Activated CD8-positive, alpha-beta memory T cell treated with anti-CD3 and anti-CD28 coated beads for 24 hours (primary cell): ENCODE measurements around the gene NAV3.

Source experiments
- DNase-seq: peaks from one replicate; pipeline ENCODE4 v3.0.0-alpha.2; 2020

The NAV3 gene, protein sequence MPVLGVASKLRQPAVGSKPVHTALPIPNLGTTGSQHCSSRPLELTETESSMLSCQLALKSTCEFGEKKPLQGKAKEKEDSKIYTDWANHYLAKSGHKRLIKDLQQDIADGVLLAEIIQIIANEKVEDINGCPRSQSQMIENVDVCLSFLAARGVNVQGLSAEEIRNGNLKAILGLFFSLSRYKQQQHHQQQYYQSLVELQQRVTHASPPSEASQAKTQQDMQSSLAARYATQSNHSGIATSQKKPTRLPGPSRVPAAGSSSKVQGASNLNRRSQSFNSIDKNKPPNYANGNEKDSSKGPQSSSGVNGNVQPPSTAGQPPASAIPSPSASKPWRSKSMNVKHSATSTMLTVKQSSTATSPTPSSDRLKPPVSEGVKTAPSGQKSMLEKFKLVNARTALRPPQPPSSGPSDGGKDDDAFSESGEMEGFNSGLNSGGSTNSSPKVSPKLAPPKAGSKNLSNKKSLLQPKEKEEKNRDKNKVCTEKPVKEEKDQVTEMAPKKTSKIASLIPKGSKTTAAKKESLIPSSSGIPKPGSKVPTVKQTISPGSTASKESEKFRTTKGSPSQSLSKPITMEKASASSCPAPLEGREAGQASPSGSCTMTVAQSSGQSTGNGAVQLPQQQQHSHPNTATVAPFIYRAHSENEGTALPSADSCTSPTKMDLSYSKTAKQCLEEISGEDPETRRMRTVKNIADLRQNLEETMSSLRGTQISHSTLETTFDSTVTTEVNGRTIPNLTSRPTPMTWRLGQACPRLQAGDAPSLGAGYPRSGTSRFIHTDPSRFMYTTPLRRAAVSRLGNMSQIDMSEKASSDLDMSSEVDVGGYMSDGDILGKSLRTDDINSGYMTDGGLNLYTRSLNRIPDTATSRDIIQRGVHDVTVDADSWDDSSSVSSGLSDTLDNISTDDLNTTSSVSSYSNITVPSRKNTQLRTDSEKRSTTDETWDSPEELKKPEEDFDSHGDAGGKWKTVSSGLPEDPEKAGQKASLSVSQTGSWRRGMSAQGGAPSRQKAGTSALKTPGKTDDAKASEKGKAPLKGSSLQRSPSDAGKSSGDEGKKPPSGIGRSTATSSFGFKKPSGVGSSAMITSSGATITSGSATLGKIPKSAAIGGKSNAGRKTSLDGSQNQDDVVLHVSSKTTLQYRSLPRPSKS (N-terminal part only)

GRCh38 chr12:77830583-77831351 is at the start of gene NAV3:
Gene NAV3, plus strand, starts transcription at chr12:77830894. Its CDS starts 568 bp downstream, at chr12:77831462.
- DNase-seq = no peak

GRCh38 chr12:77782034-77782433 is 48.7 kb upstream of the NAV3 start:
- no peak for DNase-seq

GRCh38 chr12:77782766-77783165 is 47.9 kb upstream of the NAV3 start:
- no peak for DNase-seq

DNA sequence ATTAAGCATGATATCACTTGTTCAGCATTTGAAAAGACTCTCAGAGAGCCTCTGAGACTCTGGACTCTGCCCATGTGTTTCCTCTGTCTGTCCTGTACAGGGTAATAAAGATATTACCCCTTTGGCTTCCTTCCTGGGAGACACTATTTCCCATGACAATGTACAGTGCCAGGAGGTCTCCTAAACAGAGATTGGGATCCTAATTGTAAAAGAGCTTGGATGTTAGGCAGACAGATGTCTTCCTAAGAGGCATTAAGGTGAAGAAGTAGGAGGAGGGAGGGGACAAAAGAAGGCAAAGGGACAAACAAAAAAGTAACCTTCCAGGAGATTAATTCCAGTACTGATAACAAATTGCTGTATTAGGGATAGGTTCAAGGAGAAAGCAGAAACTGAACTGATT is 45.5 kb upstream of the NAV3 start:
- DNase-seq = no peak

- DNase-seq = no peak
Observed at GRCh38 chr12:77786675-77787074, 44.0 kb upstream of the NAV3 start.

DNA sequence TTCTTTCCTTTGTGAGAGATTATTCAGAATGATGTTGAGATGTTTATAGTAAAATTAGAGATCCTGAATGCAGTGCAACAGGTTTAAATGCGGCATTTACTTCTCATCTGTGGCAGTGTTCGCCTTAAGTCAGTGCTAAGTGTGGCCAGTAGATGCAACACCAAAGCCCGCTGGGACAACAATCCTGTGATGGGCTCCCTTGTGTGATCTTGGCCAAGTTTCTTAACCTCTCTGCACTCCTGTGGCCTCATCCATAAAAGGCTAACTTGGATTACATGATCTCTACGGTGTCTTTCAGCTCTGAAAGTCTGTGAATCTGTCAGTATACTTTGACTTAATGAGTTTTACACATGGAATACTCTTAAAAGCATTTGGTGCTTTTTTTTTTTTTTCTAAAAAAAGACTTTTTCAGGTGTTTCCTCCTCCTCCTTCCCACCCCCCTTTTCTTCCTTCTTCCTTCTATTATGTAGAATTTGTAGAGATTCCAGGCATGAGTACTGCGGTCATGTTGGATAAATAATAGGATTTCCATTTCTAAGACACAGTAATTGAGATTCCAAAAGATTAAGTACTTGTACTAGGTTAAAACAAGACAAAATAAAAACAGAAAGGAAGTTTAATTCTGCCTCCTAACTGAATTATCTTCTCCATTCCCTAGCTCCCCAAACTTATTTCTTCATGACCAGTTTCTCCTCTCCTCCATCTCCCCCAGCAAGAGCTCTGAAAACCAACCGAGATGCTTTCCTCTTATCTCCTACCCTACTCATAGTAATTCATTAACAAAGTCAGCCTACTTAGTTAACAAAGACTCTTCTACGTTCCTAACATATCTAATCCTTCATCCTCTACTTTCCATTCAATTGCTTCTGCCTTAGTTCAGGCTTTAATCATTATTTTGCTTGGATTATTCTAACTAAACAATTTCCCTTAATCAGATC is 42.2 kb upstream of the NAV3 start:
- no peak for DNase-seq

- DNase-seq = no peak
Observed at GRCh38 chr12:77795699-77796098, 35.0 kb upstream of the NAV3 start.

DNA sequence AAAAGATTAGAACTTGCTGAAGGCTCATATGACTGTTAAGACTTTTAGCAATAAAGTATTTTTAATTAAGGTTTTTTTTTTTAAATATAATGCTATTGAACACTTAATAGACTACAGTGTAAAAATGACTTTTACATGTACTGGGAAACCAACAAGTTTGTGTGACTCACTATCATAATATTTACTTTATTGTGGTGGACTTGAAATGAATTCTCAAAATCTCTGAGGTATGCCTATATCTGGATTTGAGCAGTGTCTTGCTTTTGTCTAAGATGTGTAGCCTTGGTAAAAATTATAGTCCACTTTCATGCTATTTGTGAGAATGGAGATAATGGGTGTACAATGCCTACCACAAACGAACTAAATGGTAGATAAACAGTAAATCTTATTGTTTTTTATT is 33.9 kb upstream of the NAV3 start:
- DNase-seq = no peak

GRCh38 chr12:77800501-77800900 is 30.2 kb upstream of the NAV3 start:
- DNase-seq = no peak

DNA sequence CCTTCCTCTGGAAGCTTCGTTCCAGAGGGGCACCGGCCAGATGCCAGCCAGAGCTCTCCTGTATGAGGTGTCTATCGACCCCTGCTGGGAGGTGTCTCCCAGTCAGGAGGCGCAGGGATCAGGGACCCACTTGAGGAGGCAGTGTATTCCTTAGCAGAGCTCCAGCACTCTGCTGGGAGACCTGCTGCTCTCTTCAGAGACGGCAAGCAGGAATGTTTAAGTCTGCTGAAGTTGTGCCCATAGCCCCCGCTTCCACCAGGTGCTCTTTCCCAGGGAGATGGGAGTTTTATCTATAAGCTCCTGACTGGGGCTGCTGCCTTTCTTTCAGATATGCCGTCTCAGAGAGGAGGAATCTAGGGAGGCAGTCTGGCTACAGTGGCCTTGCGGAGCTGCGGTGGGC is 22.2 kb upstream of the NAV3 start:
- DNase-seq = no peak

GRCh38 chr12:77813558-77813957 is 17.1 kb upstream of the NAV3 start:
- no peak for DNase-seq

DNA sequence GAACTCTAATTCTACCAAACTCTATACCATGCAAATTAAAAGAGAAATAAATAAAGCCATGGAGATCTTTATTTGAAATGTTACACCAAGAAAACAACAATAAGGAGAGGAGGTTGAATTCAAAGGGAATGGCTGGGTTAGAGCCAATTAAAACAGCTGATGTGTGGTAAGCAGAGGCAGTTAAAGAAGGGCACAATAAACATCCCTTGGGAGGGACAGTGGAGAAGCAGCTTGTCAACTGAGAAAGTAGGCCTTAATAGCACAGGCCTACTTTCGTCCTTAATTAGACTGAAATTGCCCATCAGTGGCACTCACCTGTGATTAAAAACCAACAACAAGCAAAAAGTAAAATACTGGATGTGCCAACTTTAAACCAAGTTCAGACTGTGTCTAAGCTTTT is 16.3 kb upstream of the NAV3 start:
- no peak for DNase-seq

DNA sequence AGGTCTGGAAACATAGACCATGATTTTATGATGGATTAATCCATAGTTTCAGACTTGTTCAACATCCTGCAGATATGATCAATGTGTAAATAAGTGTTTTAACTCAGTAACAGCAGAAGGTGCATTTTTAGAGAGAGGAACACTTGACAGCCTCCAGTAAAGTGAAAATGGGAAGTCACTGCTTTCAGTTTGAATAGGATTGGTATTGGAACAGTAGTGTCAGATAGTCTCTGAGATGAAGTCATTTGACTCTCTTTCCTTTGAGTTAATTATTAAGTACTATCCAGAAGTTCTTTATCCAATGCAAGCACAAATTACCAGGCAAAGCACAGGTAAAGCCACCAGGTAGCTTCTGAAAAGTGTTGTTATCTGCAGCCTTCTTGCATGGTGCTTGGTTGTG is 14.5 kb upstream of the NAV3 start:
- DNase-seq = no peak

DNA sequence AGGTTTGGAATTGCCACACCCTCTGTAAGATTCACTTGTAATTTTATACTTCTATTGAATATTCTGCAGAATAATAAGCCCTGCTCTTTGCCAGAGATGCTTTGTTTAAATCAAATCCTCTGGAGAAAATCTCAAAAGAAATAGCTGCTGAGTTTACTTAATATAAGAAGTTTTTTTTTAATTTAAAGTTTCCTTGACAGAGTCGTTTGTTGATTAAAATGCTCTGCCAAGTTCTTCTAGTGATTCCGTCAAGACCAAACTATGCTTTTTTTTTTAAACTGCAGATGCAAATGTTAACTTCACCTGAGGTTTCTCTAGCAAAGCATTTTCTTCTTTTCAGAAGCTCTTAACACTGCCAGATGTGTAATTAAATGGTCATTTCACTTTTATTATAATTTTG is 13.4 kb upstream of the NAV3 start:
- no peak for DNase-seq

GRCh38 chr12:77818351-77818750 is 12.3 kb upstream of the NAV3 start:
- DNase-seq = no peak

GRCh38 chr12:77821699-77822203 is 8.9 kb upstream of the NAV3 start:
- DNase-seq = no peak

- DNase-seq = no peak
Observed at GRCh38 chr12:77833329-77833728, 2.6 kb downstream of the NAV3 start.

GRCh38 chr12:77834618-77835017 is 3.9 kb downstream of the NAV3 start:
- DNase-seq = no peak

- DNase-seq = no peak
Observed at GRCh38 chr12:77835969-77836368, 5.3 kb downstream of the NAV3 start.

DNA sequence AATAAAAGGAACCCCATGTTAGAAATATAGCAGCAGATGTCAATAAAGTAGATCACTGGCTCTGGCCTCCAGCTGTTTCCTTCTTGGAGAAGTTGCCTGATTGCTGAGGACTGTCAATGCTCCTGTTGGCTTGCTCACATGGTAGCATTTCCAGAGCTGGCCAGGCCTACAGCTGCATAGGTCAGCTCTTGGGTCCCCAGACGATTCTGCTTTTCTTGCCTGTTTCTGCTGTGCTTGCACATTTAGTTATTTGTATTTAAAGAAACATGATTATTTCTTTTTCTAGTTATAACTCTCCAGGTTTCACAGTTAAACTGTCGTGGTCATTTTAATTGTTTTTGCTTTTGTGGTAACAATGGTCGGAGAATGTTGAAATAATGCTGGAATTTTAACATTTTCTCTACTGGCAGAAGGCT is 7.2 kb downstream of the NAV3 start:
- no peak for DNase-seq

GRCh38 chr12:77841521-77841920 is 10.8 kb downstream of the NAV3 start:
- no peak for DNase-seq
